Memory B cell (primary cell): Measurements from ENCODE around the gene BLID.

Experiments used
- ATAC-seq: fragments of 150-1000 bp; cut with Tn5 transposase; 2 replicates; pipeline ENCODE4 v1.10.0; 2021; ENCODE audit warnings: low read depth, mild to moderate bottlenecking, moderate library complexity
- DNase-seq, 2 donors: peaks; one replicate each; pipeline ENCODE4 v3.0.0; 2022; ENCODE audit warnings: low spot score in 2 of 2
- H3K27ac Mint-ChIP-seq: one replicate; pipeline ENCODE4 v1.8.0; 2022; ENCODE audit warnings: mild to moderate bottlenecking, moderate library complexity, mixed read lengths
- H3K27me3 Mint-ChIP-seq: one replicate; pipeline ENCODE4 v1.8.0; 2022; ENCODE audit warnings: mixed read lengths
- H3K36me3 Mint-ChIP-seq: one replicate; pipeline ENCODE4 v1.8.0; 2022; ENCODE audit warnings: mild to moderate bottlenecking, mixed read lengths
- H3K4me1 Mint-ChIP-seq: one replicate; pipeline ENCODE4 v1.8.0; 2022; ENCODE audit warnings: mixed read lengths
- H3K4me3 Mint-ChIP-seq: one replicate; pipeline ENCODE4 v1.8.0; 2022; ENCODE audit warnings: mild to moderate bottlenecking, moderate library complexity, mixed read lengths
- H3K9me3 Mint-ChIP-seq: one replicate; pipeline ENCODE4 v1.8.0; 2022; ENCODE audit warnings: mixed read lengths

The BLID gene

DNA sequence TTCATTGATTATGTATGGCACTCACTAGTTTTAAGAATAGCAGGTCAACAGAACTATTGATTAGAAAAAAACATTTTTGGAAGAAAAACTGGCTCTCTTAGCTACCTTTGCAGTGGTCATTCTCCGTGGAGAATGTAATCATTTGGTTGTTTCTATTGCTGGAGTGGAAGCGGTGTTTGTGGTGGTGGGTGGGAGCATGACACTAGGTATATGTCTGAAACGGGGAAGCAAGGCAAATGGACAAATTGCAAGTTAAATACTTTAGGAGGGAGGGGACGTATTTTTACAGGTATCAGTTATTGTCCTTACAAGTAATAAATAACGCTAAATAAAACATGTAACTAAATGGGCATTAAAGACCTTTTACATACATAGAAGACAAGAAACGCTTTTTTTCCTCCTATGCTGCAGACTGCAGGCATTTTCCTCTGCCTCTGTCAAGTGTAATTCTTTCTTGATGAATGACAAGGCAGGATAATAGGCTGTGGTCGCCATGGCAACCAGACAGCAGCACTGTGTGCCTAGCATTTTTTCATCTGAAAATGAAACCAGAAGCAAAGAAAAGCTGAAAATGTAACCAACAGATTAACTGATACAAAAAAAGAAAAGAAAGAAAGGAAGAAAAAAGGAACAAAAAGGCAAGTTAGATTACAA, 46.2 kb downstream of the BLID start:
- no peak for DNase-seq
- no peak overlapping the region for H3K4me3 Mint-ChIP-seq
- H3K4me1 Mint-ChIP-seq, result no peaks in the 10 kb centered on the region
- peaks cover 3% of the 10 kb centered on the region for H3K27me3 Mint-ChIP-seq
- ATAC-seq, result no peak
- no peak overlapping the region for H3K27ac Mint-ChIP-seq
- no peaks in the 10 kb centered on the region for H3K36me3 Mint-ChIP-seq
- H3K9me3 Mint-ChIP-seq, result no peaks in the 10 kb centered on the region

- Mint-ChIP-seq H3K4me3 (no peak overlapping the region), H3K4me1 (no peaks in the 10 kb centered on the region)
- ATAC-seq, result no peak
Observed at GRCh38 chr11:122068837-122069236, 47.2 kb downstream of the BLID start.

DNA sequence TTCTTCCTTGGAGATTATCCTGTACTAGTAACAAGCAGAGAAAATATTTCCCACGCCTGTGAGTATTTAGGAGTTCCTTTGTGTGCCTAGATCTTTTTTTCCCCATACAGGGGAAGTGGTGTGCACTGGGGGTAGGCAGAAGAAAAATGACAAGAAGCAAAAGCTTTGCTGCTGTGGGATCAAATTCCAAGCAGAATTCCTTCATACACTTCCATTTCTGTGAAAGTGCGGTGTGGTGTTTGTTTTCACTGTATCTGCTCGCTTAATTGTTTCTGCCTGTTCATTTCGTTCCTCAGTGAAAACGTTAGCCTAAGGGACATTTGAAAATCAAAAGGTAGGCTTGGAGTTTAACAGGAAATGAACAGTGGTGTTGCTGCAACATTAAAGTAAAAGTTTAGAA, 47.9 kb downstream of the BLID start:
- no peak overlapping the region for H3K27ac Mint-ChIP-seq

More at GRCh38 chr11:122068837-122069236, 47.2 kb downstream of the BLID start:
- H3K9me3 Mint-ChIP-seq, result no peaks in the 10 kb centered on the region
- no peak overlapping the region for H3K27ac Mint-ChIP-seq
- DNase-seq, result no peak
- no peaks in the 10 kb centered on the region for H3K36me3 Mint-ChIP-seq
- H3K27me3 Mint-ChIP-seq, result peaks cover 3% of the 10 kb centered on the region

More for the DNA sequence above, 47.9 kb downstream of the BLID start:
- Mint-ChIP-seq H3K4me1 (no peaks in the 10 kb centered on the region), H3K4me3 (no peak overlapping the region), H3K36me3 (no peaks in the 10 kb centered on the region), H3K9me3 (no peaks in the 10 kb centered on the region), H3K27me3 (peaks cover 3% of the 10 kb centered on the region)
- ATAC-seq (no peak), DNase-seq (no peak)
